Smooth muscle cell (in vitro differentiated cells): ENCODE measurements around the gene MARCO. TPM values are rescaled to one million over a fixed set of nuclear protein-coding genes. Genes with fewer than 3 reads are reported as not detected.

Source experiments
- DNase-seq: peaks from one replicate; lab custom pipeline; 2025; ENCODE audit not compliant: unreplicated experiment; lab: John Stamatoyannopoulos, UW
- H2AFZ ChIP-seq: fragments of 200-600 bp; sonication (generic); 2 replicates; pipeline ENCODE4 v1.6.0; 2016; ENCODE audit warnings: antibody characterized with exemption, low read depth, mild to moderate bottlenecking
- H3F3A ChIP-seq: fragments of 200-600 bp; sonication (generic); 2 replicates; pipeline ENCODE4 v1.6.0; 2017; ENCODE audit warnings: antibody characterized with exemption, low read depth
- H3K27ac ChIP-seq: fragments of 200-600 bp; sonication (generic); 2 replicates; pipeline ENCODE4 v1.5.1; 2016; ENCODE audit warnings: low read depth, mild to moderate bottlenecking
- H3K27me3 ChIP-seq: fragments of 200-600 bp; sonication (generic); 2 replicates; pipeline ENCODE4 v1.6.1; 2016; ENCODE audit warnings: low read depth, mild to moderate bottlenecking
- H3K36me3 ChIP-seq: fragments of 200-600 bp; sonication (generic); 2 replicates; pipeline ENCODE4 v1.5.1; 2016; ENCODE audit warnings: low read depth
- H3K4me1 ChIP-seq: fragments of 200-600 bp; sonication (generic); 2 replicates; pipeline ENCODE4 v1.5.1; 2016; ENCODE audit warnings: low read depth
- H3K4me2 ChIP-seq: fragments of 200-600 bp; sonication (generic); 2 replicates; pipeline ENCODE4 v1.6.0; 2016; ENCODE audit warnings: mild to moderate bottlenecking
- H3K4me3 ChIP-seq: fragments of 200-600 bp; sonication (generic); 2 replicates; pipeline ENCODE4 v1.5.1; 2016; ENCODE audit warnings: mild to moderate bottlenecking
- H3K79me2 ChIP-seq: fragments of 200-600 bp; sonication (generic); 2 replicates; pipeline ENCODE4 v1.6.0; 2016; ENCODE audit warnings: low read depth, mild to moderate bottlenecking
- H3K9ac ChIP-seq: fragments of 200-600 bp; sonication (generic); 2 replicates; pipeline ENCODE4 v1.6.0; 2016; ENCODE audit warnings: low read depth
- H3K9me3 ChIP-seq: fragments of 200-600 bp; sonication (generic); replicated peaks from 2 replicates; pipeline ENCODE4 v1.5.1; 2016; ENCODE audit warnings: low read depth
- H4K20me1 ChIP-seq: fragments of 200-600 bp; sonication (generic); 2 replicates; pipeline ENCODE4 v1.6.0; 2016; ENCODE audit warnings: low read depth
- WGBS: methylation state at CpG from one replicate; pipeline ENCODE4 v1.1.7; 2016; ENCODE audit warnings: low lambda C conversion rate; 5-methylcytosine and 5-hydroxymethylcytosine counted together
- polyA plus RNA-seq: library from polyadenylated mRNA; unstranded; fragments of >200 nt; fragmentation: Nextera tagmentation; extraction: Ambion mirVana; gene quantifications from 2 replicates; pipeline ENCODE4 v1.2.1, GENCODE V29; 2016
- total RNA-seq: library from RNA; depleted of rRNA; stranded (reverse); fragments of >200 nt; gene quantifications from 2 replicates; pipeline ENCODE4 v1.2.3, GENCODE V29; 2014
- TF ChIP-seq, protein P1 (sequence below): fragments of 200-600 bp; sonication (generic); IDR thresholded peaks from 2 replicates; pipeline ENCODE4 v1.5.1; 2017; ENCODE audit warnings: borderline replicate concordance, mild to moderate bottlenecking, antibody characterized with exemption; ENCODE audit not compliant: insufficient read depth, poor library complexity, severe bottlenecking

MARCO gene
- total and polyA plus RNA-seq, 2 experiments from 2014 or later = not detected

DNA sequence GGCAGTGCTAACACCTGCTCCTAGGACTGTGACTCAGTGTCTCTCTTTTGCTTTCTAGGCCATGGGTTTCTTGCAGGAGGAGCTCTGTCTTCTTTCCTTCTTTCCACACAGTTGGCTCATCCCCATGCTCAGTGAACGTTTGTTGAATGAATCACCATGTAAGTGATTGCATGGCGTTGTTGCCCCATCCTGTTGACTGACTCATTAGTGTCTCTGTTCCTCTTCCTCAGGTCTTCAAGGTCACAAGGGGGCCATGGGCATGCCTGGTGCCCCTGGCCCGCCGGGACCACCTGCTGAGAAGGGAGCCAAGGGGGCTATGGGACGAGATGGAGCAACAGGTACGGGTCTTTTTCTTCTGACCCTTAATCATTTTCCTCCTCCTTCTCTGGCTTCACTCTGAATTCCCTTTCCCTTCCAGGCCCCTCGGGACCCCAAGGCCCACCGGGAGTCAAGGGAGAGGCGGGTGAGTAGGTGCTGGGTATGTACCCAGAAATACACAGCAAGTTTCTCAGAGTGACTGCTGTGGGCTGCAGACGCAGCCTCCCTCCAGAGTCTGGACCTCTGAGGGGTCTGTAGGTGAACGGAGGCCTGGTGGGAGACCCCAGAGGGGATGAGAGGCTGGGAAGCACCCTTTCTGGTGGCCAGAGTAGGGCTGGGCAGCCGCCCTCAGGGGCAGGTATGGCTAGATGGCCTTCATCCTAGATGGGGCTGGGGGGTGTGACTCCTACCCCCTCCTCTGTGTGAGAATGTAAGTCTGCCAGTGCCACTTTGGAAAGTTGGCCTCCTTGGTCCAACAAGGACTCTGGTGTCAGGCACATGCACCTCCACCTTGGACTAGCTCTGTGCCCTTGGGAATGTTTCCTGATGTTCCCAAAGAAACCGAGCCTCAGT lies 32.4 kb downstream of the MARCO start:
- Histone ChIP-seq H3K27ac (no peak overlapping the region), H3K36me3 (no peaks in the 10 kb centered on the region), H3K4me1 (peaks cover 12% of the 10 kb centered on the region), H3K79me2 (no peaks in the 10 kb centered on the region), H3K4me3 (no peak overlapping the region), H3K9ac (no peak overlapping the region), H2AFZ (no peak overlapping the region), H3K9me3 (no peaks in the 10 kb centered on the region), H3K27me3 (peaks cover 14% of the 10 kb centered on the region), H3F3A (no peaks in the 10 kb centered on the region), H4K20me1 (no peaks in the 10 kb centered on the region), H3K4me2 (peak overlapping the region; percentile 9)
- DNase-seq = no peak
- TF ChIP-seq, protein P1, sequence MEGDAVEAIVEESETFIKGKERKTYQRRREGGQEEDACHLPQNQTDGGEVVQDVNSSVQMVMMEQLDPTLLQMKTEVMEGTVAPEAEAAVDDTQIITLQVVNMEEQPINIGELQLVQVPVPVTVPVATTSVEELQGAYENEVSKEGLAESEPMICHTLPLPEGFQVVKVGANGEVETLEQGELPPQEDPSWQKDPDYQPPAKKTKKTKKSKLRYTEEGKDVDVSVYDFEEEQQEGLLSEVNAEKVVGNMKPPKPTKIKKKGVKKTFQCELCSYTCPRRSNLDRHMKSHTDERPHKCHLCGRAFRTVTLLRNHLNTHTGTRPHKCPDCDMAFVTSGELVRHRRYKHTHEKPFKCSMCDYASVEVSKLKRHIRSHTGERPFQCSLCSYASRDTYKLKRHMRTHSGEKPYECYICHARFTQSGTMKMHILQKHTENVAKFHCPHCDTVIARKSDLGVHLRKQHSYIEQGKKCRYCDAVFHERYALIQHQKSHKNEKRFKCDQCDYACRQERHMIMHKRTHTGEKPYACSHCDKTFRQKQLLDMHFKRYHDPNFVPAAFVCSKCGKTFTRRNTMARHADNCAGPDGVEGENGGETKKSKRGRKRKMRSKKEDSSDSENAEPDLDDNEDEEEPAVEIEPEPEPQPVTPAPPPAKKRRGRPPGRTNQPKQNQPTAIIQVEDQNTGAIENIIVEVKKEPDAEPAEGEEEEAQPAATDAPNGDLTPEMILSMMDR = no peak
- 72% methylated on average over 13 of the region's 13 CpGs for WGBS

DNA sequence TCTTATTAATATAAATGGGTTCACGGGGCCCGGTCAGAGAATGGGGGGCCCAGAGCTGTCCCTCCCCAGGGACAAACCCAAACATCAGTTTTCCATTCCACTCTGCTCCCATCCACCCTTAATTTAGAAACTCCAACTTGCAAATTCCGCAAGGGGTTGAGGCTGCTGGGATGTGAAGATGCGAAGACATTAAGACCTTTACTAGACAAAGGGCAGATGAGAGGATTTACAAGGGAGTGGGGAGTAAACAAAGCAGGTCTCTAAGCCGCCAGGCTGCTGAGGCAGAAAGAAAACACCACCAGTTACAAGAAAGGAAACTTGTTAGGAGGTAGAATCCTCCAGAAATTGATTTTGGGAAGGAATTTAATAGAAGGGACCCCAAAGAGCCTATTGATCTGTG lies 33.1 kb downstream of the MARCO start:
- no peak overlapping the region for H3K4me3 ChIP-seq
- H2AFZ ChIP-seq = no peak overlapping the region
- 81% methylated on average over 5 of the region's 5 CpGs for WGBS
- no peaks in the 10 kb centered on the region for H3F3A ChIP-seq
- no peaks in the 10 kb centered on the region for H3K9me3 ChIP-seq
- no peak overlapping the region for H3K9ac ChIP-seq
- peaks cover 12% of the 10 kb centered on the region for H3K4me1 ChIP-seq
- H3K79me2 ChIP-seq = no peaks in the 10 kb centered on the region
- DNase-seq = no peak
- H3K27me3 ChIP-seq = peaks cover 18% of the 10 kb centered on the region
- H4K20me1 ChIP-seq = no peaks in the 10 kb centered on the region
- H3K4me2 ChIP-seq = no peak overlapping the region
- no peak overlapping the region for H3K27ac ChIP-seq
- no peaks in the 10 kb centered on the region for H3K36me3 ChIP-seq
- TF ChIP-seq, protein P1 = no peak

DNA sequence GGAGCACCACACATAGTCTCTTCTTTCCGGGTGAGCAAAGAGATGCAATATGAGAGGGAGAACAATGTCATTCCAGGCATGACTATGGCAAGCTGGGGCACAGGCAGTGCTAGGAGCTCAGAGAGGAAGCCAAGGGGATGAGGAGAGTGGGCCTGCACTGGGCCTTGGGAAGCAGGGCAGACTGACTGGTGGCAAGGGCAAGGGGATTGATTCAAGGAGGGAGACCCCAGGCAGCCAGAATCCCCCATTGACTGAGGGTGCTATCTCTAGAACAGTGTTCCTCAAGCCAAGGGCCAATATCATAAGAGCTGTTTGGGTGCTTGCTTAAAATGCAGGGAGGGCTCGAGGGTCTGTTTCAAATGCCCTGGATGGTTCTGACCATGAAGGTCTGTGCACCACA lies 36.1 kb downstream of the MARCO start:
- Histone ChIP-seq H3F3A (no peaks in the 10 kb centered on the region), H3K27ac (no peak overlapping the region), H3K9ac (no peak overlapping the region), H3K79me2 (no peaks in the 10 kb centered on the region), H4K20me1 (no peaks in the 10 kb centered on the region), H3K4me2 (no peak overlapping the region), H2AFZ (no peak overlapping the region), H3K4me3 (no peak overlapping the region), H3K4me1 (peaks cover 12% of the 10 kb centered on the region), H3K9me3 (no peaks in the 10 kb centered on the region), H3K36me3 (no peaks in the 10 kb centered on the region), H3K27me3 (peaks cover 29% of the 10 kb centered on the region)
- TF ChIP-seq, protein P1 = no peak
- WGBS = 80% methylated on average over 2 of the region's 2 CpGs
- DNase-seq = no peak
